Neural cell (in vitro differentiated cells): ENCODE data around the gene SLC44A2. TPM values are rescaled to one million over a fixed set of nuclear protein-coding genes. Genes with fewer than 3 reads are reported as not detected.

ENCODE experiments used
- H2AFZ ChIP-seq: fragments of 200-600, 300-800 bp; sonication (generic), shearing (Covaris generic); 2 replicates; pipeline ENCODE4 v1.6.0; 2014; ENCODE audit warnings: low read depth, mild to moderate bottlenecking, antibody characterized with exemption, low read length, moderate library complexity
- H3F3A ChIP-seq: fragments of 200-600 bp; shearing (Covaris generic); 2 replicates; pipeline ENCODE4 v1.6.1; 2016; ENCODE audit warnings: mild to moderate bottlenecking, moderate library complexity, mixed read lengths, antibody characterized with exemption, low read length; ENCODE audit not compliant: insufficient read depth, poor library complexity, severe bottlenecking
- H3K27ac ChIP-seq: fragments of 200-600, 300-800 bp; sonication (generic), shearing (Covaris generic); 2 replicates; pipeline ENCODE4 v1.5.1; 2014; ENCODE audit warnings: mild to moderate bottlenecking, low read length, moderate library complexity
- H3K27me3 ChIP-seq: fragments of 300-800, 200-600 bp; sonication (generic), shearing (Covaris generic); 2 replicates; pipeline ENCODE4 v1.6.0; 2014; ENCODE audit warnings: mild to moderate bottlenecking, low read depth, low read length, moderate library complexity; ENCODE audit not compliant: insufficient read depth
- H3K36me3 ChIP-seq: fragments of 300-800, 200-600 bp; sonication (generic), shearing (Covaris generic); 2 replicates; pipeline ENCODE4 v1.5.1; 2014; ENCODE audit warnings: mild to moderate bottlenecking, antibody characterized with exemption, low read length, moderate library complexity; ENCODE audit not compliant: insufficient read depth
- H3K4me2 ChIP-seq: fragments of 300-800, 200-600 bp; sonication (generic), shearing (Covaris generic); 2 replicates; pipeline ENCODE4 v1.6.0; 2014; ENCODE audit warnings: mild to moderate bottlenecking, low read length
- H3K4me3 ChIP-seq: fragments of 300-800, 200-600 bp; sonication (generic), shearing (Covaris generic); 2 replicates; pipeline ENCODE4 v1.5.1; 2014; ENCODE audit warnings: mild to moderate bottlenecking, low read length, moderate library complexity
- H3K79me2 ChIP-seq: fragments of 200-600 bp; shearing (Covaris generic); replicated peaks from 2 replicates; pipeline ENCODE4 v1.6.0; 2014; ENCODE audit warnings: mild to moderate bottlenecking, low read length, moderate library complexity; ENCODE audit not compliant: insufficient read depth
- H3K9ac ChIP-seq: fragments of 300-800, 200-600 bp; sonication (generic), shearing (Covaris generic); 2 replicates; pipeline ENCODE4 v1.6.1; 2016; ENCODE audit warnings: mild to moderate bottlenecking, low read length, mixed read lengths
- H3K9me2 ChIP-seq: fragments of 200-600 bp; shearing (Covaris generic); 2 replicates; pipeline ENCODE4 v1.6.1; 2016; ENCODE audit warnings: mild to moderate bottlenecking, low read length, mixed read lengths; ENCODE audit not compliant: insufficient read depth
- H3K9me3 ChIP-seq: fragments of 200-600, 300-800 bp; sonication (generic), shearing (Covaris generic); 2 replicates; pipeline ENCODE4 v1.6.1; 2016; ENCODE audit warnings: mild to moderate bottlenecking, mixed run types, low read length, moderate library complexity, mixed read lengths
- H4K20me1 ChIP-seq: fragments of 200-600 bp; shearing (Covaris generic); 2 replicates; pipeline ENCODE4 v1.6.1; 2016; ENCODE audit warnings: mild to moderate bottlenecking, mixed run types; ENCODE audit not compliant: insufficient read depth
- EP300 ChIP-seq: fragments of 450-650 bp; conservative IDR thresholded peaks from 2 replicates; pipeline ENCODE4 v1.6.1; 2014; ENCODE audit warnings: antibody characterized with exemption, mild to moderate bottlenecking, moderate library complexity; ENCODE audit not compliant: poor library complexity, severe bottlenecking
- EZH2 ChIP-seq: fragments of 200-600, 300-800 bp; shearing (Covaris generic), sonication (generic); IDR thresholded peaks from 2 replicates; pipeline ENCODE4 v1.6.1; 2014; ENCODE audit warnings: antibody characterized with exemption, low read length, borderline replicate concordance, mild to moderate bottlenecking; ENCODE audit not compliant: insufficient read depth, poor library complexity, severe bottlenecking
- MXI1 ChIP-seq: fragments of 450-650 bp; conservative IDR thresholded peaks from 2 replicates; pipeline ENCODE4 v1.6.1; 2014; ENCODE audit warnings: antibody characterized with exemption, mild to moderate bottlenecking; ENCODE audit not compliant: poor library complexity, severe bottlenecking
- POLR2AphosphoS5 ChIP-seq: IDR thresholded peaks from 2 replicates; pipeline ENCODE4 v1.6.1; 2012
- RAD21 ChIP-seq: fragments of 450-650 bp; conservative IDR thresholded peaks from 2 replicates; pipeline ENCODE4 v1.6.1; 2014; ENCODE audit warnings: antibody characterized with exemption, mild to moderate bottlenecking, moderate library complexity
- SMC3 ChIP-seq: fragments of 450-650 bp; conservative IDR thresholded peaks from 2 replicates; pipeline ENCODE4 v1.6.1; 2014; ENCODE audit warnings: antibody characterized with exemption, mild to moderate bottlenecking, moderate library complexity; ENCODE audit not compliant: poor library complexity
- TAF1 ChIP-seq: IDR thresholded peaks from 2 replicates; pipeline ENCODE4 v1.6.1; 2012; ENCODE audit warnings: low read depth
- polyA plus RNA-seq: library from polyadenylated mRNA; depleted of rRNA; stranded (reverse); fragments of >200 nt; gene quantifications from 2 replicates; pipeline ENCODE4 v1.2.3, GENCODE V29; 2014
- TF ChIP-seq, protein P1 (sequence below): IDR thresholded peaks from 2 replicates; pipeline ENCODE4 v1.6.1; 2012; ENCODE audit warnings: borderline replicate concordance
- TF ChIP-seq, protein P2 (sequence below): fragments of 450-650 bp; IDR thresholded peaks from 2 replicates; pipeline ENCODE4 v1.5.1; 2014; ENCODE audit warnings: antibody characterized with exemption, mild to moderate bottlenecking, moderate library complexity; ENCODE audit not compliant: poor library complexity, severe bottlenecking

SLC44A2 gene
- polyA plus RNA-seq, 1 donor from 2014 or later, result 50.0 TPM

DNA sequence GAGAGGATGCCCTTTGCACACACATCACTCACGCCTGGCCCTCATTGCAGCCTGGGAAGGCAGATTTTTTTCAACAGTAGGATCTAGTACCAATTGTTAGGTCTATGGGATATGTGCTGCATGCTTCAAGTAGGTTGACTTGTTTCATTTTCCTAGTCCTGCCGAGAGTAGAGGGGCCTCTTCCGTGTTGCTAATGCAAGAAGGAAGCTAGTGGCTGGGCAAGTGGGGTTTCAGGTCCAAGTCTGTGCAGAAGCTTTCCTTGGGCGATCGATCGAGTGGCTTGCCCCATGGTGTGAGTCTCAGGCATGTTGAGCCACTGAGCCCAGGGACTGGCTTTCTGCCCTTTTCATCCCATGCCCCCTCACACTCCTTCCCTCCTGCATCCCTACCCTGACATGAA is 42.5 kb downstream of the SLC44A2 start:
- Histone ChIP-seq H3K9me2 (no peaks in the 10 kb centered on the region), H3K79me2 (peaks cover 91% of the 10 kb centered on the region), H2AFZ (no peak overlapping the region), H3K27ac (no peak overlapping the region), H4K20me1 (peaks cover 63% of the 10 kb centered on the region), H3K36me3 (peaks cover 7% of the 10 kb centered on the region), H3K27me3 (no peaks in the 10 kb centered on the region), H3K4me3 (no peak overlapping the region), H3F3A (no peaks in the 10 kb centered on the region), H3K9me3 (no peaks in the 10 kb centered on the region), H3K9ac (no peak overlapping the region), H3K4me2 (no peak overlapping the region)
- TF ChIP-seq POLR2AphosphoS5 (no peak), TAF1 (no peak), EZH2 (no peak), EP300 (no peak), SMC3 (no peak), MXI1 (no peak), RAD21 (no peak)
- TF ChIP-seq, protein P1, sequence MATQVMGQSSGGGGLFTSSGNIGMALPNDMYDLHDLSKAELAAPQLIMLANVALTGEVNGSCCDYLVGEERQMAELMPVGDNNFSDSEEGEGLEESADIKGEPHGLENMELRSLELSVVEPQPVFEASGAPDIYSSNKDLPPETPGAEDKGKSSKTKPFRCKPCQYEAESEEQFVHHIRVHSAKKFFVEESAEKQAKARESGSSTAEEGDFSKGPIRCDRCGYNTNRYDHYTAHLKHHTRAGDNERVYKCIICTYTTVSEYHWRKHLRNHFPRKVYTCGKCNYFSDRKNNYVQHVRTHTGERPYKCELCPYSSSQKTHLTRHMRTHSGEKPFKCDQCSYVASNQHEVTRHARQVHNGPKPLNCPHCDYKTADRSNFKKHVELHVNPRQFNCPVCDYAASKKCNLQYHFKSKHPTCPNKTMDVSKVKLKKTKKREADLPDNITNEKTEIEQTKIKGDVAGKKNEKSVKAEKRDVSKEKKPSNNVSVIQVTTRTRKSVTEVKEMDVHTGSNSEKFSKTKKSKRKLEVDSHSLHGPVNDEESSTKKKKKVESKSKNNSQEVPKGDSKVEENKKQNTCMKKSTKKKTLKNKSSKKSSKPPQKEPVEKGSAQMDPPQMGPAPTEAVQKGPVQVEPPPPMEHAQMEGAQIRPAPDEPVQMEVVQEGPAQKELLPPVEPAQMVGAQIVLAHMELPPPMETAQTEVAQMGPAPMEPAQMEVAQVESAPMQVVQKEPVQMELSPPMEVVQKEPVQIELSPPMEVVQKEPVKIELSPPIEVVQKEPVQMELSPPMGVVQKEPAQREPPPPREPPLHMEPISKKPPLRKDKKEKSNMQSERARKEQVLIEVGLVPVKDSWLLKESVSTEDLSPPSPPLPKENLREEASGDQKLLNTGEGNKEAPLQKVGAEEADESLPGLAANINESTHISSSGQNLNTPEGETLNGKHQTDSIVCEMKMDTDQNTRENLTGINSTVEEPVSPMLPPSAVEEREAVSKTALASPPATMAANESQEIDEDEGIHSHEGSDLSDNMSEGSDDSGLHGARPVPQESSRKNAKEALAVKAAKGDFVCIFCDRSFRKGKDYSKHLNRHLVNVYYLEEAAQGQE, result no peak
- TF ChIP-seq, protein P2, sequence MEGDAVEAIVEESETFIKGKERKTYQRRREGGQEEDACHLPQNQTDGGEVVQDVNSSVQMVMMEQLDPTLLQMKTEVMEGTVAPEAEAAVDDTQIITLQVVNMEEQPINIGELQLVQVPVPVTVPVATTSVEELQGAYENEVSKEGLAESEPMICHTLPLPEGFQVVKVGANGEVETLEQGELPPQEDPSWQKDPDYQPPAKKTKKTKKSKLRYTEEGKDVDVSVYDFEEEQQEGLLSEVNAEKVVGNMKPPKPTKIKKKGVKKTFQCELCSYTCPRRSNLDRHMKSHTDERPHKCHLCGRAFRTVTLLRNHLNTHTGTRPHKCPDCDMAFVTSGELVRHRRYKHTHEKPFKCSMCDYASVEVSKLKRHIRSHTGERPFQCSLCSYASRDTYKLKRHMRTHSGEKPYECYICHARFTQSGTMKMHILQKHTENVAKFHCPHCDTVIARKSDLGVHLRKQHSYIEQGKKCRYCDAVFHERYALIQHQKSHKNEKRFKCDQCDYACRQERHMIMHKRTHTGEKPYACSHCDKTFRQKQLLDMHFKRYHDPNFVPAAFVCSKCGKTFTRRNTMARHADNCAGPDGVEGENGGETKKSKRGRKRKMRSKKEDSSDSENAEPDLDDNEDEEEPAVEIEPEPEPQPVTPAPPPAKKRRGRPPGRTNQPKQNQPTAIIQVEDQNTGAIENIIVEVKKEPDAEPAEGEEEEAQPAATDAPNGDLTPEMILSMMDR, result no peak

DNA sequence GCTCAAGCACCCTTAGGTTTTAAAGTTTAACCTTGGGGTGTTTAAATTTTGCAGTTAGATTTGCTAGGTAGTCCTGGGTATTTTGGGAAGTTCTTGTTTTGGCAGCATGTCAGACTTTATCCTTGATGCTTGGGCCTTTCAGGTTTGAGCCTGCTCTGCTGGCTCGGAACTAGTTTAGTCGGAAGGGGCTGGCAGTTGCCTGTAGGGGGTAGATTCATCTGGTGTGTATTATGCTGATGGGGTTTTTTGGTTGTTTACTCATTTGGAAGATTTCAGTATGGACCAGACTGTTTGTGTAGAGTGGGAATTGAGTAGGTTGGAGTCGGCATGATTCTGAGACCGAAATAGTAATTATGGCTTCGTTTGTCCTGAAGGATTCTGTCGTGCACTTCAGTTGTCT is 43.9 kb downstream of the SLC44A2 start:
- H3K9me3 ChIP-seq, result no peaks in the 10 kb centered on the region
- peaks cover 85% of the 10 kb centered on the region for H3K79me2 ChIP-seq
- no peak overlapping the region for H3K4me3 ChIP-seq
- TF ChIP-seq SMC3 (no peak), EP300 (no peak), RAD21 (no peak), TAF1 (no peak), MXI1 (no peak), EZH2 (no peak), POLR2AphosphoS5 (no peak)
- TF ChIP-seq, protein P2, result no peak
- TF ChIP-seq, protein P1, result no peak
- H3K9me2 ChIP-seq, result no peaks in the 10 kb centered on the region
- peaks cover 7% of the 10 kb centered on the region for H3K36me3 ChIP-seq
- H3K27me3 ChIP-seq, result no peaks in the 10 kb centered on the region
- no peak overlapping the region for H2AFZ ChIP-seq
- H3K9ac ChIP-seq, result no peak overlapping the region
- H3F3A ChIP-seq, result no peaks in the 10 kb centered on the region
- peaks cover 55% of the 10 kb centered on the region for H4K20me1 ChIP-seq
- H3K27ac ChIP-seq, result no peak overlapping the region
- no peak overlapping the region for H3K4me2 ChIP-seq
